Thyroid gland (tissue), 4 donors: ENCODE results near the gene AFF3. TPM values are rescaled to one million over a fixed set of nuclear protein-coding genes. Genes with fewer than 3 reads are reported as not detected.

Source experiments
- DNase-seq, 2 donors: peaks; one replicate each; pipeline ENCODE4 v3.0.0-alpha.2; 2019
- H3K27ac ChIP-seq, 3 donors: fragments of 200-600 bp; sonication (generic); 1 replicate in 2 of 3; 2 replicates in 1 of 3; pipeline ENCODE4 v1.5.1; 2016 to 2019; ENCODE audit warnings: mild to moderate bottlenecking in 1 of 3, moderate library complexity in 1 of 3
- H3K27me3 ChIP-seq: fragments of 200-600 bp; sonication (generic); one replicate; pipeline ENCODE4 v1.5.1; 2019
- H3K36me3 ChIP-seq, 2 donors: fragments of 200-600 bp; sonication (generic); one replicate each; pipeline ENCODE4 v1.5.1; 2016 to 2019
- H3K4me1 ChIP-seq, 2 donors: fragments of 200-600 bp; sonication (generic); one replicate each; pipeline ENCODE4 v1.5.1; 2017 to 2019
- H3K4me3 ChIP-seq, 3 donors: fragments of 200-600 bp; sonication (generic); replicated peaks in 1 of 3; 1 replicate in 2 of 3; 2 replicates in 1 of 3; pipeline ENCODE4 v1.5.1; 2016; ENCODE audit warnings: mild to moderate bottlenecking in 1 of 3
- H3K9me3 ChIP-seq: fragments of 200-600 bp; sonication (generic); one replicate; pipeline ENCODE4 v1.5.1; 2017
- CTCF ChIP-seq, 6 experiments: fragments of 200-600 bp in 3 of 6; fragments of 450-650 bp in 3 of 6; sonication (generic) in 3 of 6; IDR thresholded peaks; one replicate each; pipeline ENCODE4 v1.5.1; 2016 to 2019; ENCODE audit warnings: antibody characterized with exemption in 6 of 6, mild to moderate bottlenecking in 2 of 6, inconsistent platforms in 1 of 6, moderate library complexity in 1 of 6
- POLR2A ChIP-seq, 2 donors: fragments of 450-650 bp; IDR thresholded peaks; one replicate each; pipeline ENCODE4 v1.6.1; 2017; ENCODE audit warnings: antibody characterized with exemption in 2 of 2, mild to moderate bottlenecking in 2 of 2, moderate library complexity in 1 of 2
- WGBS, 2 donors: methylation state at CpG; one replicate each; pipeline ENCODE4 v1.1.5; 2017; 5-methylcytosine and 5-hydroxymethylcytosine counted together
- intact Hi-C: fragments of 100-400 bp; cut with DNase I; formaldehyde crosslinking; loops from one replicate; pipeline ENCODE4 v1.15.1; 2023
- total RNA-seq, 4 donors: library from RNA; depleted of rRNA; stranded (reverse); fragments of >200 nt; gene quantifications; one replicate each; pipeline ENCODE4 v1.2.3, GENCODE V29; 2016

The AFF3 gene
- total RNA-seq, result 1 to 10 TPM in 2 of 4 donors, under 1 TPM in 2; 0.54 to 2.6 (median 1.1) TPM

GRCh38 chr2:100142393-100142792 lies at the start of gene AFF3:
TSS of gene AFF3 (minus strand) at chr2:100142590. CDS start at chr2:100104454, 38,136 bp downstream.
- WGBS, 2 donors, result 75 to 77% methylated on average over 11 of the region's 11 CpGs
- no peak within 1 kb of the TSS for H3K27ac ChIP-seq
- H3K4me1 ChIP-seq, result no peaks in the 10 kb centered on the region
- no peaks in the 10 kb centered on the region for H3K36me3 ChIP-seq
- H3K4me3 ChIP-seq, result no peak within 1 kb of the TSS
- no peaks in the 10 kb centered on the region for H3K27me3 ChIP-seq
- no peaks in the 10 kb centered on the region for H3K9me3 ChIP-seq
- intact Hi-C loops, result no loop called here
- DNase-seq, result no peak
- no peak for TF ChIP-seq CTCF (IDR thresholded peaks at IDR 0.05)
- no peak for TF ChIP-seq POLR2A (IDR thresholded peaks at IDR 0.05)

GRCh38 chr2:100189387-100189786 lies 47.0 kb upstream of the AFF3 start:
- Histone ChIP-seq H3K36me3 (no peaks in the 10 kb centered on the region), H3K27me3 (no peaks in the 10 kb centered on the region), H3K9me3 (no peaks in the 10 kb centered on the region), H3K4me3 (no peak overlapping the region), H3K27ac (no peak overlapping the region), H3K4me1 (peaks cover 0 to 8% of the 10 kb centered on the region in 2 donors)
- no peak for TF ChIP-seq CTCF (IDR thresholded peaks at IDR 0.05)
- no peak for TF ChIP-seq POLR2A (IDR thresholded peaks at IDR 0.05)
- 76 to 88% methylated on average over 6 of the region's 6 CpGs for WGBS, 2 donors
- no peak for DNase-seq
- intact Hi-C loops, result no loop called here

- Histone ChIP-seq H3K36me3 (no peaks in the 10 kb centered on the region), H3K27me3 (no peaks in the 10 kb centered on the region), H3K27ac (no peak overlapping the region), H3K4me3 (no peak overlapping the region), H3K4me1 (peaks cover 0 to 4% of the 10 kb centered on the region in 2 donors), H3K9me3 (no peaks in the 10 kb centered on the region)
- intact Hi-C loops, result no loop called here
- no peak for TF ChIP-seq POLR2A (IDR thresholded peaks at IDR 0.05)
- no peak for TF ChIP-seq CTCF (IDR thresholded peaks at IDR 0.05)
- WGBS, 2 donors, result 92 to 93% methylated on average over 2 of the region's 2 CpGs
- DNase-seq, result no peak
Measured at GRCh38 chr2:100188326-100188725, 45.9 kb upstream of the AFF3 start.

- H3K4me1 ChIP-seq, result peaks cover 5 to 9% of the 10 kb centered on the region in 2 donors
- no peaks in the 10 kb centered on the region for H3K36me3 ChIP-seq
- DNase-seq, result no peak
- intact Hi-C loops, result no loop called here
- TF ChIP-seq POLR2A (IDR thresholded peaks at IDR 0.05) (no peak), CTCF (IDR thresholded peaks at IDR 0.05) (no peak)
- no peaks in the 10 kb centered on the region for H3K9me3 ChIP-seq
- H3K27ac ChIP-seq, result no peak overlapping the region
- H3K27me3 ChIP-seq, result no peaks in the 10 kb centered on the region
- no peak overlapping the region for H3K4me3 ChIP-seq
- 90% methylated on average over 8 of the region's 8 CpGs for WGBS, 2 donors
Measured at GRCh38 chr2:100186126-100186525, 43.7 kb upstream of the AFF3 start.

GRCh38 chr2:100185516-100185915 lies 43.1 kb upstream of the AFF3 start:
- Histone ChIP-seq H3K4me3 (no peak overlapping the region), H3K27me3 (no peaks in the 10 kb centered on the region), H3K4me1 (peaks cover 5 to 9% of the 10 kb centered on the region in 2 donors), H3K36me3 (no peaks in the 10 kb centered on the region), H3K27ac (no peak overlapping the region), H3K9me3 (no peaks in the 10 kb centered on the region)
- intact Hi-C loops, result no loop called here
- TF ChIP-seq POLR2A (IDR thresholded peaks at IDR 0.05), result no peak
- no peak for TF ChIP-seq CTCF (IDR thresholded peaks at IDR 0.05)
- 91 to 92% methylated on average over 5 of the region's 5 CpGs for WGBS, 2 donors
- DNase-seq, result no peak
